Adipocyte (in vitro differentiated cells): ENCODE measurements around the gene TWSG1.
"Not testable (repeated sequence)": the region's sequence is repeated elsewhere in the genome, so short reads cannot be mapped to it uniquely, and the experiment has no call there.

Experiments
- DNase-seq: peaks from one replicate; pipeline ENCODE4 v3.0.0-alpha.2; 2015; ENCODE audit warnings: low read depth
- H3K27me3 ChIP-seq: replicated peaks from 2 replicates; pipeline ENCODE4 v1.7.0; 2013; ENCODE audit warnings: mild to moderate bottlenecking, low read length, moderate library complexity; ENCODE audit not compliant: control insufficient read depth, insufficient read depth
- H3K36me3 ChIP-seq: 2 replicates; pipeline ENCODE4 v1.7.0; 2013; ENCODE audit warnings: low read length, mild to moderate bottlenecking, moderate library complexity; ENCODE audit not compliant: control insufficient read depth, insufficient read depth, severe bottlenecking
- H3K4me1 ChIP-seq: 2 replicates; pipeline ENCODE4 v1.7.0; 2013; ENCODE audit warnings: mild to moderate bottlenecking, low read length, moderate library complexity; ENCODE audit not compliant: control insufficient read depth, insufficient read depth
- H3K4me3 ChIP-seq: 2 replicates; pipeline ENCODE4 v1.7.0; 2013; ENCODE audit warnings: mild to moderate bottlenecking, low read length, moderate library complexity
- H3K9ac ChIP-seq: 2 replicates; pipeline ENCODE4 v1.7.0; 2013; ENCODE audit warnings: mild to moderate bottlenecking, low read length, moderate library complexity
- H3K9me3 ChIP-seq: 2 replicates; pipeline ENCODE4 v1.7.0; 2013; ENCODE audit warnings: mild to moderate bottlenecking, low read length, moderate library complexity; ENCODE audit not compliant: control insufficient read depth

Gene TWSG1

GRCh38 chr18:9416563-9417072 is 82.0 kb downstream of the TWSG1 start:
- Histone ChIP-seq H3K9ac (peak overlapping the region; percentile 32), H3K4me3 (peak overlapping the region; percentile 68), H3K9me3 (no peaks in the 10 kb centered on the region), H3K36me3 (no peaks in the 10 kb centered on the region), H3K27me3 (no peaks in the 10 kb centered on the region), H3K4me1 (peaks cover 21% of the 10 kb centered on the region)
- DNase-seq: no peak

GRCh38 chr18:9417073-9417851 is 82.7 kb downstream of the TWSG1 start:
- peaks cover 21% of the 10 kb centered on the region for H3K4me1 ChIP-seq
- H3K9ac ChIP-seq: peak overlapping the region; percentile 32
- peak; percentile 77 for DNase-seq
- peak overlapping the region; percentile 68 for H3K4me3 ChIP-seq
- H3K9me3 ChIP-seq: no peaks in the 10 kb centered on the region
- no peaks in the 10 kb centered on the region for H3K27me3 ChIP-seq
- no peaks in the 10 kb centered on the region for H3K36me3 ChIP-seq

GRCh38 chr18:9418047-9418690 is 83.6 kb downstream of the TWSG1 start:
- Histone ChIP-seq H3K4me1 (peaks cover 21% of the 10 kb centered on the region), H3K36me3 (no peaks in the 10 kb centered on the region), H3K9me3 (no peaks in the 10 kb centered on the region), H3K4me3 (no peak overlapping the region), H3K27me3 (no peaks in the 10 kb centered on the region), H3K9ac (no peak overlapping the region)
- DNase-seq: no peak

GRCh38 chr18:9419956-9420631 is 85.5 kb downstream of the TWSG1 start:
- peaks cover 13% of the 10 kb centered on the region for H3K4me1 ChIP-seq
- peak; percentile 20 for DNase-seq
- H3K27me3 ChIP-seq: no peaks in the 10 kb centered on the region
- H3K36me3 ChIP-seq: no peaks in the 10 kb centered on the region
- no peak overlapping the region for H3K4me3 ChIP-seq
- peaks cover 17% of the 10 kb centered on the region for H3K9me3 ChIP-seq
- H3K9ac ChIP-seq: no peak overlapping the region

- H3K4me3 ChIP-seq: no peak overlapping the region
- DNase-seq: no peak
- peaks cover 13% of the 10 kb centered on the region for H3K4me1 ChIP-seq
Observed at GRCh38 chr18:9421096-9421900, 86.7 kb downstream of the TWSG1 start.

GRCh38 chr18:9421901-9422327 is 87.3 kb downstream of the TWSG1 start:
- Histone ChIP-seq H3K9ac (no peak overlapping the region), H3K9me3 (peaks cover 18% of the 10 kb centered on the region), H3K36me3 (no peaks in the 10 kb centered on the region), H3K4me3 (no peak overlapping the region), H3K27me3 (no peaks in the 10 kb centered on the region), H3K4me1 (peaks cover 7% of the 10 kb centered on the region)
- no peak for DNase-seq

More at GRCh38 chr18:9421096-9421900, 86.7 kb downstream of the TWSG1 start:
- Histone ChIP-seq H3K36me3 (no peaks in the 10 kb centered on the region), H3K9me3 (peaks cover 18% of the 10 kb centered on the region), H3K27me3 (no peaks in the 10 kb centered on the region), H3K9ac (no peak overlapping the region)

GRCh38 chr18:9422816-9423519 is 88.4 kb downstream of the TWSG1 start:
- peaks cover 18% of the 10 kb centered on the region for H3K9me3 ChIP-seq
- H3K36me3 ChIP-seq: no peaks in the 10 kb centered on the region
- H3K9ac ChIP-seq: no peak overlapping the region
- H3K27me3 ChIP-seq: no peaks in the 10 kb centered on the region
- DNase-seq: no peak
- no peaks in the 10 kb centered on the region for H3K4me1 ChIP-seq
- no peak overlapping the region for H3K4me3 ChIP-seq

GRCh38 chr18:9423648-9424047 is 89.1 kb downstream of the TWSG1 start:
- DNase-seq, H3K4me1 ChIP-seq, H3K27me3 ChIP-seq, H3K36me3 ChIP-seq, H3K9ac ChIP-seq, H3K4me3 ChIP-seq: not testable (repeated sequence)
- peaks cover 18% of the 10 kb centered on the region for H3K9me3 ChIP-seq

- not testable (repeated sequence) for H3K36me3 ChIP-seq, H3K9ac ChIP-seq, H3K4me3 ChIP-seq, H3K27me3 ChIP-seq, DNase-seq, H3K4me1 ChIP-seq
- H3K9me3 ChIP-seq: peaks cover 18% of the 10 kb centered on the region
Observed at GRCh38 chr18:9424235-9424634, 89.7 kb downstream of the TWSG1 start.

- Histone ChIP-seq H3K4me1 (peaks cover 18% of the 10 kb centered on the region), H3K36me3 (no peaks in the 10 kb centered on the region), H3K9ac (no peak overlapping the region), H3K9me3 (peaks cover 18% of the 10 kb centered on the region), H3K4me3 (no peak overlapping the region), H3K27me3 (no peaks in the 10 kb centered on the region)
- DNase-seq: no peak
Observed at GRCh38 chr18:9426753-9427152, 92.2 kb downstream of the TWSG1 start.
